GM19372 (cell line): ENCODE measurements around the gene ZNF524.

Source experiments
- ATAC-seq: cut with Tn5 transposase; IDR thresholded peaks from one replicate; pipeline ENCODE4 v1.9.1; 2021; ENCODE audit warnings: mild to moderate bottlenecking, low read depth, moderate library complexity; ENCODE audit not compliant: unreplicated experiment

ZNF524 gene

GRCh38 chr19:55652311-55653128 lies 52.4 kb downstream of the ZNF524 start:
- no peak for ATAC-seq
